Suppressor macrophage (primary cell): ENCODE measurements around the gene C2.
"Not testable (repeated sequence)": the region's sequence is repeated elsewhere in the genome, so short reads cannot be mapped to it uniquely, and the experiment has no call there.

Source experiments
- DNase-seq, 4 experiments: peaks; one replicate each; pipeline ENCODE4 v3.0.0-alpha.2; 2020 to 2022

The C2 gene

GRCh38 chr6:31979238-31979898 lies 51.9 kb downstream of the C2 start:
- no peak for DNase-seq

GRCh38 chr6:31980195-31980876 lies 52.8 kb downstream of the C2 start:
- not testable (repeated sequence) for DNase-seq

GRCh38 chr6:31980998-31981397 lies 53.5 kb downstream of the C2 start:
- DNase-seq, result not testable (repeated sequence)

GRCh38 chr6:31981744-31982143 lies 54.2 kb downstream of the C2 start, which contains the start of gene C4A:
Gene C4A, plus strand, starts transcription at chr6:31982057. Its CDS starts 51 bp downstream, at chr6:31982108.
- not testable (repeated sequence) for DNase-seq

- DNase-seq, result not testable (repeated sequence)
Observed at GRCh38 chr6:31989363-31989762, 61.8 kb downstream of the C2 start.

- DNase-seq, result not testable (repeated sequence)
Observed at GRCh38 chr6:31994421-31994820, 66.9 kb downstream of the C2 start.
